Measurements from ENCODE around the gene KRTAP5-5.
A peak's percentile ranks its signal among the peaks of the same experiment; 100 is the strongest.
"Not testable (repeated sequence)": the region's sequence is repeated elsewhere in the genome, so short reads cannot be mapped to it uniquely, and the experiment has no call there.

Gene KRTAP5-5

DNA sequence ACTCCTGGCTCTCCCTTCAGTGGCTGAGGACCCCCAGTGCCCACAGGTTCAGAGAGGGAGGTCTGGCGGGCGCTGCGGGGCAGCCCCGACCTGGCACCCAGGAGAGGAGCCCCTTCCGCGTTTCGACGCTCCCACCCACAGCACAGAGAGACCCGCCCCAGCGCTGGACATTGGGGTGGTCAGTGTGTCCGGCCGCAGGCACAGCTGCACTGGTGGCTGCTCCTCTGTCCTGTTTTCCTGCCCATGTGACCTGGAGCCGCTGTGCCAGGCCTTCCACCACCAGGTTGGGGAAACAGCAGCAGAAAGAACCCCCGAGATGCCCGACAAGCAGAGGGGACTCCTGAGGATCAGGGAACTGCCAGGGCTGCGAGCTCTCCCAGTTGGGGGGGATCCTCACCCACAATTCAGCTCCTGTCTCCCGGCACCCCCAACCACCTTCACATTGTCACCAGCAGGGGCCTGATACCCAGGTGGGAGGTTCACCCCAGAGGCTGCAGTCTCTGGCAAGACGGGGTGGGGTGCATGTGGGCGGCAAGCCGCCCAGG lies 13.6 kb downstream of the KRTAP5-5 start:
- no peak for DNase-seq

DNA sequence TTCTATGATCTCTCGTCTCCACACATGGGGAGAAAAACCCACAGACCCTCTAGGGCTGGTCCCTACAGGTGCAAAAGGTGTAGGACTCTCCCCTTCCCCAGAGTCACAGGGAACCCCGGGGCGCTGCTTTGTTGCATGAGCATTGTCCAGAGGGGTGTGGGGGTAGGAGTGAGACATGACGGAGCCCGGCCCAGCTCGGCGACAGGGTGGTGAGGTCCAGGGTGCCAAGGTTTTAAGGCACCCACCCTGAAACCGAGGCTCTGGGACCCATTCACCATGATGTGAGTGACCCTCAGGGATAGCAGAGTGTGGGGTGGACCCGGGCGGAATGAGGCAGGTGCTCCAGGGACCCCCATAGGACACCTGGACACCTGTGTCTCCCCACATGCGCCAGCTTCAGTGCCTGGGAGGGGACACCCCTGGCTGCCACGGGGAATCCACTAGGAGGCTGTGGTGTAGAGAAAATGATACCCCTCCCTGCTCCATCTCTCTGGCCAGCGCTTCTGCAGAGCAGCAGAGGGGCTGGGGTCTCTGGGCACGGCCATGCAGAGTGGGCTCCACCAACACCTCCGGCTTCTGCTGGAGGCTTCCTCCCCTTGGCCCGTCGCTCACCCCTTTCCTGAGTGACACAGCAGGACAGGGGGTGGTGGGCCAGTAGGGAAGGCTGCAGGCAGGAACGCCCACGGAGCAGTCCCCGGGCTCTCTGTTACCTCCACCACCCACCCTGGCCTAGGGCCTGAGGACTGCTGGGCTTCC lies 15.2 kb downstream of the KRTAP5-5 start:
- DNase-seq: no peak

DNA sequence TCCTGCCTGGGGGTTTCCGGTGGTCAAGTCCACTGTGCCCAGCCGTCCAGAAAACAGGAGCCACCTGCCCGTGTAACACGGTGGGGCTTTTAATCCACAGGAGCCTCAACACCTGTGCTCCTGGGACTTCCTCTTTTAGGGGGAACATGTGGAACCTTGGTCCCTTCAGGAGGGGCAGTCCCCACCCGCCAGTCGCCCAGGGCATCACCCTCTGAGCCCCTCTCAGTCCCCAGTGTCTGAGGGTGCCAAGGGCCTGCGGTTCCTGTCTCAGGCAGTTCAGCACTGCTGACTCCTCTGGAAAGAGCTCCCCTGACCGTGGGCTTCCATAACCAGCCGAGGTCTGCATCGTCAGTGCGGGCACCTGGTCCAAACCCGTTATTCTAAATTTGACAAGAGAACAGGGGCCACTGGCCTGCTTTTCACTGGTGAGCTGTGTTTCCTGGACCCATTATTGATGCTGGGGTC lies 15.8 kb downstream of the KRTAP5-5 start:
- no peak for DNase-seq

DNA sequence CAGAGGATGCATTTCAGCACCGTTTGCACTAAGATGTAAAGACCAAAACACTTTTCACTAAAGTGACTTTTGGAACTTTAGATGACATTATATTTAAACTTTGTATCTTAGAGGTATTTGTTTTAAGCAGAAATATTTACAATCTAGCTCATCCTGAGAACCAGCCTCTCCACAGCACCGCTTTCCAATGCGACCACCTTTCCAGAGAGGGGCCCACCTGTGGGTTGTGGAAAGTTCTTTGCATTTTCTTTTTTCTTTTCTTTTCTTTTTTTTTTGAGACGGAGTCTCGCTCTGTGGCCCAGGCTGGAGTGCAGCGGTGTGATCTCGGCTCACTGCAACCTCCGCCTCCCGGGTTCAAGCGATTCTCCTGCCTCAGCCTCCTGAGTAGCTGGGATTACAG lies 17.0 kb downstream of the KRTAP5-5 start:
- not testable (repeated sequence) for DNase-seq

DNA sequence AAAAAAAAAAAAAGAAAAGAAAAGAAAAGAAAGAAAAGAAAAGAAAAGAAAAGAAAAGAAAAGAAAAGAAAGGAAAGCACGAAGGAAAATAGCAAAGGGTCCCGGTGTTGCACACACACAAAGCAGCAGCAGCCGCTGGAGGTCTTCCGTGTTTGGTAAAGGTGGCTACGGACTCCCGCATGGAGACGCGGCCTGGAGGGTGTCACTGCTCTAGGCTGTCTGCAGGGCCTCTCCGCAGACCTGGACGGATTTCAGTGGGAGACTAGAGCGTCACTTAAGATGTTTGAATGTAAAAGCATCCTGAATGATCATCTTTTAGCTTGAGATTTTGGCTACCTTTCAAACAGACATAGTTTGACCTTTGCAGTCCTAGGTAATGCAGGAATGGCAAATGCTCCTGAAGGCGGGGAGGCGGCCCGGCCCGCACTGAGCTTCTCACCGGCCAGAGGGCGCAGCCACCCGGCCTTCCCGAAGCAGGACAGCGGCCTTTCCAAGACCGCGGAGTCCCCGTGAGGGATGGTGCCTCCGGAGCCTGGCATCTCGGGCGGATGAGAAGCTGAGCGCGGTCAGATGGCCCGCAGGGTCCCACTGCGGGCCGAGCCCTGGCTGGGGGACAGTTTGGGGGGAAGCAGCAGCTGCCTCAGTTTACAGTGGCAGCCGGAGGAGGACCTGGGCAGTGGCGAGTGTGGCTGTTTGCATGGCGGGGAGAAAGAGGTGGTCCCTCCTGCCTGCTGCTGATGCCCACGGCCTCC lies 18.5 kb downstream of the KRTAP5-5 start:
- no peak for DNase-seq

DNA sequence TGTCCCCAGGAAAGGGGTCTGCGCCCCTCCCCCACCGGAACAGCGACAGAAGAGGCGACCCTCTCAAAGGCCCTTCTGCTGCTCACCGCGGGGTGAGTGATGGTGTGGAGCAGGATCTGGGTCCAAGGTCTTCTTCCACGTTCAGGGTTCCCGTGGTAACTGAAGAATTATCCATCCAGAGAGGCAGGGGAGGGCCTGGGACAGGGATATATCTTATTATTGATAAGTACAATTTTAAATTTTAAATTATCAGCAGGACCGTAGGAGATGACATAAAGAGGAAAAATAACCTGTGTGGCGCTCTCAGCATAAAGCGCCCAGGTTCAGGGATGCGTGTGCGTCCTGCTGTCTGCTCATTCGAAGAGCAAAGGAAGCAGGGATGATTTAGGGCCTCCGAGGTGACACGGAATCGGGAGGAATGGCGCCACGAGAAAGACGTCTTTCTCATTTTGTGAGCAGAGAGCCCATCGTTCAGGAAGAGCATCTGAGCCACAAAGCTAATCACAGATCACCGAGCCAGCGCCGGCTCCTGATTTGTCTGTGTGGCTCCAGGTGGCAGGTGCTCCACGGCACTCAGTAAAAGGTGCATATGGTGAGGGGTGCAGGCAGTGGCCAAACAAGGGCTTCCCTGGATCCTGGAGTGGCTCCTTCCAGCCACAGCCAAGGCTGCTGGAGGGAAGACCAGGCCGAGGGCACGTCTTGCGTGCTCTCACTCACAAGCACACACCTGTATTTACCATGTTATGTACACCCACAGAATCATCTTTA lies 19.3 kb downstream of the KRTAP5-5 start:
- no peak for DNase-seq

DNA sequence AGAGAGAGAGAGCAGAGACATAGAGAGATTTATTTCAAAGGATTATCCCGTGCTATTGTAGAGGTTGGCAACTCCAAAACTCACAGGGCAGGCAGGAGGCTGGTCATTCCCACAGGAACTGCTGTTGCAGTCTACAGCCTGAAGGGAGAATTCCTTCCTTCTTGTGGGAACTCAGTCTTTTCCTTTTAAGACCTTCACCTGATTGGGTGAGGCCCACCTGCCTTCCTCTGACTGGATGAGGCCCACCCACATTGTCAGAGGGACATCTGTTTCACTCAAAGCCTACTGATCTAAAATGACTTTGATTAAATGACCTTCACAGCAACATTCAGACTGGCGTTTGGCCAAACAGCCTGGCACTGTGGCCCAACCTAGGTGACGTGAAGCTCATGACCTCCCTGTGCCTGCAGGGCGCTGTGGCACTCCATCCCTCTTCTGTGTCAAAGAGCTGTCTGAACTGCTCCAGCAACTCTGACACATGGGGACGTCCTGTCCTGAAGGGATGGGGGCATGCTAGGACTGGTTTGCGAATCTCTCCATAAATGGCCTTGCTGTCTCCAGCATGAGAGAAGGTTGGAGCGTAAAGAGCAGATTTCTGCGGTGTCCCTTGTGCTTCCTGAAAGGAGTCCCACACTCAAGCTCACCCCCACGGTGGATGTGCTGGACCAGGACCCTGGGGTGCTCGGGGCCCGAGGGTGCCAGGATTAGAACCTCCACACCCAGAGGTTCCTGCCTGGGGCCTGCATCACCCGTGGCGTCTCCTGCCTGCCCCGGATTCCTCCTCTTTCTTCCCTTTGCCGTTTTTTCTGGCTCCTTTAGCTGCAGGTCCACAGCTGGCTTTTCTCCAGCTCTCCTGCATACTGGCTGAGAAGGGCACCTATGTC lies 20.7 kb downstream of the KRTAP5-5 start:
- no peak for DNase-seq

DNA sequence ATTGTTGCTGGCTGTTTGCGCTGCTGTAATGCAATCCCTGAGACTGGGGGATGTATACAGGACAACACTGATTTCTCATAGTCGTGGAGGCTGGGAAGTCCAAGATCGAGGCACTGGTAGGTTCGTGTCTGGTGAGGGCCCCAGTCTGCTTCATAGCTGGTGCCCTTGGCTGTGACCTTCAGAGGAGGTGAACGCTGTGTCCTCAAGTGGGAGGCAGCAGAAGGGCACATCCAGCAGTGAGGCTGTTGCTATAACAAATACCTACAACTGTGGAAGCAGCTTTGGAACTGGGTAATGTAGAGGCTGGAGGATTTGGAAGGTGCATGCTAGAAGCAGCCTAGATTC lies 21.3 kb downstream of the KRTAP5-5 start:
- no peak for DNase-seq

DNA sequence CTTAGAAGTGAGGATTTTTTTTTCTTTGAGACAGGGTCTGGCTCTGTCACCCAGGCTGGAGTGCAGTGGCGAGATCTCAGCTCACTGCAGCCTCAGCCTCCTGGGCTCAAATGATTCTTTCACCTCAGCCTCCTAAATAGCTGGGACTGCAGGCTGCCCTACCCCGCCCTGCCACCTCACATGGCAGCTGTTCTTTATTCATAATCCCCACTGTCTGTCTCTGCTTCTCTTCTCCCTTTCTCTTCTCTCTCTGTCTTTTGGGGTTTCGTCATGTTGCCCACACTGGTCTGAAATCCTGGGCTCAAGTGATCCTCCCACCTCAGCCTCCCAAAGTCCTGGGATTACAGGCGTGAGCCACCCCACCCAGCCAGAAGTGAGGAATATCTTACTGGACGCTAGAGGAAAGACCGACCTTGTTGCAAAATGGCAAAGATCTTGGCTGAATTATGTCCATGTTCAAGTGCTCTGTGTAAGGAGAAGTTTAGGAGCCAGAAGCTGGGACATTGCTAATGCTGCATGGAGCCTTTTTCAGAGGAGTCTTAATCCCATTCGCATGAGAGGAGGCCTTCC lies 21.9 kb downstream of the KRTAP5-5 start:
- no peak for DNase-seq

DNA sequence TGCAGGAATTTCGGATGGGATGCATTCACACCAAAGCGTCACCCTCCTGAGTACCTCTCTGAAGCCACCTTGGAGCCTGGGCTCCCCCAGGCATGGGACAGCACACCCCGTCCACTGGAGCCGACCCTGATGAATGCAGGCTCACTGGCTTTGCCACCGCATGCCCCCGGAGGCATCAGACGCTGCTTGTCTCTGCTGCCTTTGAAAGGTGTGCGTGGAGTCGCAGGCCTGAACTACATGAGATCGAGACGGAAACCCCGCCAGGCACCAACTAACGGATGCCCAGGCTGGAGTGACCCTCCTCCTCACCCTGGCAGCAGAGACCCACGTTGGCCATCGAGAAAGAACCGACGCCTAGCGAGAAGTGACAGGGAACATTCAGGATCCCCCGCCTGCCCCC lies 22.5 kb downstream of the KRTAP5-5 start:
- DNase-seq: no peak

DNA sequence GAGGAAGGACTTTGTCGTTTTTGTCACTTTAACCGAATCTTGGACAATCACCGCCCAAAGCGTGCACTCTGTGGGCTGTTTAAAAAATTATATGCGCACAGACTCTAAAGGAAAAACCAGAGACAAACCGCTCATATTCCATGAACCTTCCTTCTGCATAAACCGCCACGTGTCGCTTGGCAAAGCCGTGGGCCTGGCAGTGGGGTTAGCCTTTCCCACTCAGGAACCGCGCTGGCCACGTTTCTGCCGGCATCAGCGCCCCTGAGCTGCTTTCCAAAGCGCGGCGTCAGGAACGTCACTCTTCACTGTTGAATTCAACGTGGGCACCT lies 22.8 kb downstream of the KRTAP5-5 start:
- DNase-seq: no peak

DNA sequence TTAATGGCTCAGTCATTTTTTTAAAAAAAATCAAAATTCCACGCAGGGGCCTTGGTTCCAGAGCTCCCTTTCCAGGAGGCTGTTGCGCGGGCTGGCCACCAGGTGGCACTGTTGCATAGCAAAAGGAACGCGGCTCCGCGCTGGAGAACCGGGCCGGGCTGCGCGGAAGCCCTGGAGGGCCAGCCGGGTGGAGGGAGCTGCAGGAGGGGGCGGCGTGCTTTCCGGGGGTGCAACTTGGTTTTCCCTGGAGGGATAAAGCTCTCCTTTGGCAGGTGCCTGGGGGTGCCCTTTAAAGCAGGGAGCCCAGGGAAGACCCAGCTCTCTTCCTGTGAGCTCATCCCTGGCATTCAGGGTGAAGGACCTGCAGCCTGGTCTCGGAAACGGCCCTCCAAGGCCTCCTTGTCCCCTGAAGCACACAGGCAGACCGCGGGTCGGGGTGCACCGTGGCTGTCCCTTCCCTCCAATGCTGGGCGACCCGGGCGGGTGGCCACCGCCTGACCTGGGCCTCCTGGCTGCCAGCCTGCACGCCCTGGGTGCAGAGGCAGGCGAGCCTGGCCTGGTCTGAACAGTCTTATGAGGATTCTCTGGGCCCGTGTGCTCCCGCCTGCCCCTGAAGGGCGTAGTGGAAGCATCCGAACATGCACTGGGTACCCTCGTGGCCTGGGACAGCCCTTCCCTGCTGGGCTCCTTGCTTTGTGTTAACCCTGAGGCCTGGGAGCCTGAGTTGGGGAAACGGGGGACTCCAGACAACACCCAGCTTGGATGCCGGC lies 23.4 kb downstream of the KRTAP5-5 start:
- peak; percentile 75 for DNase-seq

DNA sequence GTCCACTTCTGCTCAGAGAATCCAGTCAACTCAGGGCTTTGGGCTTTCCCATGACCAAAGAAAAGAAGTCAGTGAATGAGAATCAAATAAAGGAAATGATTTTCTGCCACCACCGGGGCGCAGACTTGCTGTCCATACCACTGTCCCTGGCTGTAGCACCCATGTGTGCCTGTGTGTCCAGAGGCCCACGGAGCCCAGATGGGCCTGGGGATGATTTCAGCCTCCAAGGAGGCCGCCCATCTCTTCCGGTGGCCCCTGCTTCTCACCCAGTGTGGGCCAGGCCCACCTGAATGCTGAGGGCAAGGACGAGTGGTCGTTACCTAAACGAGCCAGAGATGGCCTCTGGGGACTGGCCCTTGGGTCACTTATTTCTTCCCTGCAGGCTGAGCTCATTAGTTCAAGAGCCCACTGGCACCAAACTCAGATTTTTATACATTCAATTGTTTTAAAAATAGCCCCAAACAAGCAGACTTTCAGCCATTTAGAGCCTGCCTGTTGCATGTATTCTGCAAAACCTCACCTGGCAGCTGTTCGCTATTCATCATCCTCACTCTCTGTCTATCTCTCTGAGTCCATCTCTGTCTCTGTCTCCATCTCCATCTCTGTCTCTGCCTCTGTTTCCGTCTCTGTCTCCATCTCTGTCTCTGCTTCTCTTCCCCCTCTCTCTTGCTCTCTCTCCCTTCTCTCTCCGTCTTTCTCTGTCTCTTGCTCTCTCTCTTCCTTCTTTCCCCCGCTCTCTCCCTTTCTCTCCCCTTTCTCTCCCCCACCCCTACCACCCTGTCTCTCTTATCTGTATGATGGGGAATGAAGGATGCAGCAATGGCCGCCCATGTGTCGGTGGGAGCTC lies 24.2 kb downstream of the KRTAP5-5 start:
- no peak for DNase-seq

DNA sequence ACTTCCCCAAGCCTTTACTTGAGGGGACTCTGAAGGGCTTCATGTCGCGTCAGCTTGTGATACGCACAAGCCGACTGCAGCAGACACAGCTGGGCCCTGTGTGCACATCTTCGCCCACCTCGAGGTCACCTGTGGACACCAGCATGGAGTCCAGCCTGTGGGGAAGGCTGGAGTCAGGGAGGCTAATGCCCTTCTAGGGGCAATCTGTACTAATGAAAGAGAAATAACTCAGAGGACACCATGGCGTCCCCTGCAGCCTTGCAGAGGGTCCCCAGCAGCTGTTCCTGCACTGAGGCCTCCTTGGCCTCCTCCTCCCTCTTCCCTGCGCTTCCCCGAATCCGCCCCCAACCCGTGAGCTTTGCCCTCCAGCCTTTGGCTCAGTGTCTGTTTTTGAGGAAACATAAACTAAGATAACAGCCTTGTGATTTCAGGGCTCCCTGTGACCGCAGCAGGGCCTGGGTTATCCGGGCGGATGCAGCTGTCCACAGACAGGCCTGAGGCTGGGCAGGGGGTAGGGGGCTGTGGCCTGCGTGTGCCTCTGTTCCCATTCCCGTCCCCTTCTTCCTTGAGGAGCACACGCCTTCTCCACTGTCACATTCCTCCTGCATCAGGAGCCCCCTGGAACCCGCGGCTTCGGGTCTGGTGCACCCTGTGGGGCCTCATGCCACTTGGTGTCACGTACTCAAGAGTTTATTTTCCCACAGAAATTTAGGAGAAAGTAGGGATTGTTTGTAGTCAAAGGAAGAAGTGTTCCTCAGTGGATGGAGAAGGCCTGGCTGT lies 25.0 kb downstream of the KRTAP5-5 start:
- DNase-seq: no peak

DNA sequence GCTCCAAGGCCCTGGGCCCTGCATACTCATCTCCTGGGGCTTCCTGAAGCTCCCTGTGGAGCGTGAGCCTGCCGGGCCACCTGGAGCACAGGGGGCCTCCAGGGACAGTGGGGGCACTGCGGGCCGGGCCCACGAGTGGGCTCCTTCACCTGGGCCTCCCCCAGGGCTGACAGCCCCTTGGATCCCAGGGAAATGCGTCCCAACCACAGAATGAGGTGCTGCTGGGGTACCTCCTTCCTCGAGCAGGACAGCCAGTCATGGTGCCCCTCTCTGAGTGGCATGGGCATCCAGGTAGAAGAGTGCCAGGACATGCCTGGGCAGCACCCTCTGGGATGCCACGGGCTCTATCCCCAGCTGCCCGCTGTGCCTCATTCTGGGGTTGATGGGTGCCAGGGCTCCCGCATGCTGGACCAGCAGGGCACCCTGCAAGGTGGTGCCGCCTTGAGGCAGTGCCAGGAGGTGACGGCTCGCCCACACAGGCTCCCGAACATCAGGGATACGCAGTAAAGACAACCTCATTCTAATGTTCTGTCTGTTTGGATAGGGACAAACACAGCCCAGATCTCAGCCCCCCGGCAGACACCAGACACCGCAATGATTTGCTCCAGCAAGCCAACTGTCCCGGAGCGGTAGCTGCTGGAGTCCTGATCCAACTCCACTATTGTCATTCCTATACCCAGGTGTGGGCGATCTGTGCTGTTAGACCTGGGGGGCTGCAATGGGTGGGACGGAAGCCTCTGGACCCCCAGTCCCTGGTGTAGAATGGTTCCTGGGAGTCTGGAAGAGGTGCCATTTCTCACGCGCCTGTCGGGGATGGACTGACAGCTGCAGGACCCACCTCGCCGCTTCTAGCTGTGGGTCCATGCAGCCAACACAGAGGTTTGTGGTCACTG lies 25.8 kb downstream of the KRTAP5-5 start:
- no peak for DNase-seq

DNA sequence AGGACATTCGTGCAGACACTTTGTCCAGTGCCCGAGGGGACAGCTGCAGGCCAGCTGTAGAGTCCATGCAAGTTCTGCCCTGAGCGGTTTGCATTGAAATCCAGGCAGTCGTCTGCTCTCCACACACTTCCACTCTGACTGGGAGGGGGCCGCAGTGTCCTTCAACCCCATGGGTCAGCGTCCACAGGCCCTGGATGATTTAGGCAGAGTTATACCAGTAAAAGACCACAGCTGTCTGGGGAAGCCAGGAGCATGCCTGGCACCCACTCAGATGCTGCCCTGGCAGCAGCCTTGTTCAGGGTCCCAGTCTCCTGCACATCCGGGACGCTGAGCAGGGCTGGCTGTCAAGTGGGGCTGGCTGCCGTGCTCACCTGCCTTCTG lies 26.5 kb downstream of the KRTAP5-5 start:
- DNase-seq: no peak

DNA sequence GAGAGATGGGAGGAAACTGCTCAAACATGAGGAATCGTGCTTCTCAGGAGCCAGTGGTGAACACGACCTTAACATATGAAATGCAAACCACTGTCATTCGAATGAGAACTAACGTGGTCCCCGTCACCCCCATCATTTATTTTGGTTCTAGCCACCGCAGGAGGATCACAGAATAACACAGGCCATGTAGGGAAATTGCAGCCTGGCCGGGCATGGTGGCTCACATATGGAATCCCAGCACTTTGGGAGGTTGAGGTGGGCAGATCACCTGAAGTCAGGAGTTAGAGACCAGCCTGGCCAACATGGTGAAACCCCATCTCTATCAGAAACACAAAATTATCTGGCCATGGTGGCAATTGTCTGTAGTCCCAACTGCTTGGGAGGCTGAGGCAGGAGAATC lies 27.1 kb downstream of the KRTAP5-5 start:
- DNase-seq: no peak

DNA sequence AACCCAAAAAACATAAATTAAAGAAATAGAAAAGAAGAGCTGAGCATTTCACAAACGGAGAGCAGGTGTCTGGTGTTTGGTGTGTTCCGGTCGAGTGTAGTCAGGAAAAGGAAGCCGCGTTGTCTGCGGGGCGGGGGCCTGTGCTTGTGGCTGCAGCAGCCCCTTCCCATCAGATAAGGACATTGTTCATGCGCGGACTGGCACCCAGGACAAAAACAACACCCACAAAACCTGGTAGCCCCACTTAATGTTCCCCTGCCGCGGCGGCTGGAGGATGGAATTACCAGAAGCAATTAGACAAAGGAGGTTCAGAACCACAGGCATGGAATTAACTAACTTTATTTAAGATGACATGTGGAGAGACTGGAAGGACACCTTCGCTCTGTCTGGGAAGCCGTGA lies 29.9 kb downstream of the KRTAP5-5 start:
- no peak for DNase-seq

All from CD4-positive, alpha-beta T cell treated with Interleukin-12 subunit alpha and Interleukin-12 subunit beta, for 1 hour (primary cell).